Measurements from ENCODE around the gene CCNB2.

GRCh38 chr15:59063042-59063441, 41.9 kb upstream of the CCNB2 start:
- no peak for TF ChIP-seq POLR2AphosphoS5 (IDR thresholded peaks at IDR 0.05; ENCODE audit: low read depth, low read length)
- no peak for TF ChIP-seq POLR2A (IDR thresholded peaks at IDR 0.05; ENCODE audit: low read depth, low read length)
- TF ChIP-seq TAF1 (IDR thresholded peaks at IDR 0.05; ENCODE audit: low read depth, low read length), result no peak
- no peak for TF ChIP-seq SPI1 (IDR thresholded peaks at IDR 0.05; ENCODE audit: low read depth, low read length)
